HCT116 (cell line): ENCODE results near the gene CGB1. TPM values are rescaled to one million over a fixed set of nuclear protein-coding genes. Genes with fewer than 3 reads are reported as not detected.
"Not testable (repeated sequence)": the region's sequence is repeated elsewhere in the genome, so short reads cannot be mapped to it uniquely, and the experiment has no call there.

ENCODE experiments used
- ATAC-seq: fragments of 200-7000 bp; cut with Tn5 transposase; 2 replicates; pipeline ENCODE4 v1.9.1; 2020; ENCODE audit warnings: mild to moderate bottlenecking, moderate library complexity
- BruUV-seq: library from RNA; stranded (reverse); fragments of 400-500 nt; replicated peaks from 2 replicates; lab custom pipeline; 2021; lab: Mats Ljungman, UMichigan
- CTCF ChIA-PET: fragments of 300-600 bp; sonication (Branson Sonifier 250); formaldehyde crosslinking; loops from one replicate; lab custom pipeline; 2021; ENCODE audit warnings: antibody characterized with exemption; lab: Charles Lee
- POLR2A ChIA-PET: fragments of 300-600, 350-600 bp; sonication (Branson Sonifier 250); formaldehyde crosslinking; loops from one replicate; lab custom pipeline; 2021; ENCODE audit warnings: antibody characterized with exemption; lab: Charles Lee
- RAD21 ChIA-PET, 2 experiments: fragments of 300-600 bp; sonication (Branson Sonifier 250); formaldehyde crosslinking; loops; one replicate each; lab custom pipeline; 2023; ENCODE audit warnings: low total read pairs in 2 of 2; ENCODE audit not compliant: uncharacterized antibody in 2 of 2, unreplicated experiment in 2 of 2, low non-redundant PET in 1 of 2; lab: Charles Lee
- DNase-seq: peaks from one replicate; pipeline ENCODE4 v3.0.0-alpha.2; 2010; ENCODE audit warnings: low read depth, low spot score
- H2AFZ ChIP-seq: fragments of 200-600 bp; shearing (Covaris generic), sonication (generic); 2 replicates; pipeline ENCODE4 v1.6.1; 2017; ENCODE audit warnings: low read depth, mixed run types, mixed read lengths, antibody characterized with exemption, low read length; ENCODE audit not compliant: poor library complexity, severe bottlenecking
- H3K27ac ChIP-seq: 2 replicates; pipeline ENCODE4 v1.5.1; 2012; ENCODE audit warnings: low read depth, low read length
- H3K27me3 ChIP-seq: fragments of 200-600 bp; sonication (generic); 2 replicates; pipeline ENCODE4 v1.6.1; 2016; ENCODE audit warnings: mixed run types, low read length, mixed read lengths; ENCODE audit not compliant: insufficient read depth
- H3K36me3 ChIP-seq, 2 experiments: fragments of 200-500 bp in 1 of 2; fragments of 200-600 bp in 1 of 2; sonication (Bioruptor generic) in 1 of 2; sonication (generic) in 1 of 2; 2 replicates each; pipeline versions ENCODE4 v1.5.1 to v1.6.1; 2014 to 2016; ENCODE audit warnings: low read length in 2 of 2, inconsistent platforms in 1 of 2, mixed read lengths in 1 of 2, mixed run types in 1 of 2; ENCODE audit not compliant: insufficient read depth in 2 of 2, control insufficient read depth in 1 of 2
- H3K4me1 ChIP-seq, 2 experiments: fragments of 200-600 bp in 1 of 2; sonication (generic) in 1 of 2; 2 replicates each; pipeline versions ENCODE4 v1.5.1 to v1.6.1; 2012 to 2017; ENCODE audit warnings: low read length in 2 of 2, inconsistent platforms in 1 of 2, mild to moderate bottlenecking in 1 of 2, mixed read lengths in 1 of 2, mixed run types in 1 of 2, moderate library complexity in 1 of 2; ENCODE audit not compliant: insufficient read depth in 2 of 2, control insufficient read depth in 1 of 2
- H3K4me2 ChIP-seq: fragments of 200-600 bp; sonication (generic); 2 replicates; pipeline ENCODE4 v1.6.1; 2017; ENCODE audit warnings: mixed run types, low read length, mixed read lengths
- H3K4me3 ChIP-seq, 2 experiments: fragments of 200-600 bp in 1 of 2; sonication (generic) in 1 of 2; replicated peaks in 1 of 2; 2 replicates each; pipeline ENCODE4 v1.5.1; 2011 to 2016; ENCODE audit warnings: low read length in 2 of 2, control low read depth in 1 of 2, low read depth in 1 of 2, mild to moderate bottlenecking in 1 of 2, mixed read lengths in 1 of 2, mixed run types in 1 of 2
- H3K79me2 ChIP-seq: fragments of 200-600 bp; sonication (generic); 2 replicates; pipeline ENCODE4 v1.6.1; 2017; ENCODE audit warnings: mild to moderate bottlenecking, mixed run types, low read length, moderate library complexity, mixed read lengths; ENCODE audit not compliant: insufficient read depth
- H3K9ac ChIP-seq: fragments of 200-600 bp; sonication (generic); 2 replicates; pipeline ENCODE4 v1.6.1; 2016; ENCODE audit warnings: low read length, mixed read lengths
- H3K9me2 ChIP-seq: fragments of 200-600 bp; sonication (generic), shearing (Covaris generic); 2 replicates; pipeline ENCODE4 v1.6.1; 2017; ENCODE audit warnings: mixed run types, mild to moderate bottlenecking, moderate library complexity; ENCODE audit not compliant: insufficient read depth
- H3K9me3 ChIP-seq, 2 experiments: fragments of 200-500 bp in 1 of 2; fragments of 200-600 bp in 1 of 2; sonication (Bioruptor generic) in 1 of 2; sonication (generic) in 1 of 2; 2 replicates each; pipeline ENCODE4 v1.6.1; 2014 to 2017; ENCODE audit warnings: low read length in 2 of 2, mixed read lengths in 2 of 2, inconsistent platforms in 1 of 2, low read depth in 1 of 2, mild to moderate bottlenecking in 1 of 2, mixed run types in 1 of 2, moderate library complexity in 1 of 2; ENCODE audit not compliant: control insufficient read depth in 1 of 2, insufficient read depth in 1 of 2
- H4K20me1 ChIP-seq: fragments of 200-600 bp; sonication (generic), shearing (Covaris generic); 2 replicates; pipeline ENCODE4 v1.6.1; 2017; ENCODE audit warnings: mixed run types, mild to moderate bottlenecking, moderate library complexity; ENCODE audit not compliant: insufficient read depth
- CEBPB ChIP-seq: IDR thresholded peaks from 2 replicates; pipeline ENCODE4 v1.6.1; 2012; ENCODE audit warnings: low read depth
- EZH2phosphoT487 ChIP-seq: fragments of 200-600 bp; IDR thresholded peaks from 2 replicates; pipeline ENCODE4 v1.6.1; 2018; ENCODE audit warnings: antibody characterized with exemption, borderline replicate concordance
- MAX ChIP-seq: IDR thresholded peaks from 2 replicates; pipeline ENCODE4 v1.6.1; 2012
- POLR2A ChIP-seq: IDR thresholded peaks from 2 replicates; pipeline ENCODE4 v1.7.0; 2011; ENCODE audit warnings: borderline replicate concordance; ENCODE audit not compliant: insufficient read depth, insufficient read length; ENCODE audit errors: extremely low read depth
- REST ChIP-seq: IDR thresholded peaks from 2 replicates; pipeline ENCODE4 v1.6.1; 2012; ENCODE audit warnings: low read depth
- ZFX ChIP-seq: fragments of 450-650 bp; IDR thresholded peaks from 2 replicates; pipeline ENCODE4 v1.6.1; 2017
- ZNF274 ChIP-seq: fragments of 200-500 bp; sonication (Bioruptor generic); IDR thresholded peaks from 2 replicates; pipeline ENCODE4 v1.6.1; 2014; ENCODE audit warnings: mild to moderate bottlenecking, low read depth, low read length, inconsistent platforms
- intact Hi-C: fragments of 100-400 bp; cut with micrococcal nuclease; formaldehyde crosslinking; loops from 2 replicates; pipeline ENCODE4 v1.10.0; 2022
- total RNA-seq: library from RNA; stranded (reverse); gene quantifications from one replicate; pipeline ENCODE4 v1.2.1, GENCODE V29; 2021; ENCODE audit not compliant: unreplicated experiment

CGB1 gene
- total RNA-seq, 1 experiment from 2014 or later: 0.76 TPM

GRCh38 chr19:49043548-49043947 lies 6.9 kb upstream of the CGB1 start, which contains the start of gene CGB5:
Gene CGB5, plus strand, starts transcription at chr19:49043848. Its CDS starts 362 bp downstream, at chr19:49044210.
- H3K4me3 ChIP-seq, H3K27me3 ChIP-seq, H3K9me2 ChIP-seq, BruUV-seq, H4K20me1 ChIP-seq, H3K79me2 ChIP-seq, RAD21 ChIA-PET, intact Hi-C loops, ATAC-seq, POLR2A ChIA-PET, CTCF ChIA-PET, H3K36me3 ChIP-seq, H3K9ac ChIP-seq, H2AFZ ChIP-seq, H3K9me3 ChIP-seq, DNase-seq: not testable (repeated sequence)
- peak within 1 kb of the TSS; percentile 70 for H3K4me2 ChIP-seq
- H3K27ac ChIP-seq: peak within 1 kb of the TSS; percentile 31; the same call in 1 of the 2 replicates
- H3K4me1 ChIP-seq: peaks cover 19 to 38% of the 10 kb centered on the region in 2 experiments

- BruUV-seq, DNase-seq, H3K9me2 ChIP-seq, H4K20me1 ChIP-seq, H3K36me3 ChIP-seq, H3K4me3 ChIP-seq, H3K27me3 ChIP-seq, CTCF ChIA-PET, H3K79me2 ChIP-seq, H3K9me3 ChIP-seq, RAD21 ChIA-PET, ATAC-seq, intact Hi-C loops, H2AFZ ChIP-seq: not testable (repeated sequence)
- H3K4me2 ChIP-seq: peak overlapping the region; percentile 70
- peak overlapping the region; percentile 31; the same call in 1 of the 2 replicates for H3K27ac ChIP-seq
- POLR2A ChIA-PET: interaction anchor here (0.6 kb wide), 1 partner anchor 436 kb away, joined by 3 read pairs; no protein-coding TSS in a partner anchor
- peak overlapping the region; percentile 45 for H3K9ac ChIP-seq
- H3K4me1 ChIP-seq: peaks cover 25 to 45% of the 10 kb centered on the region in 2 experiments
Observed at GRCh38 chr19:49042666-49043065, 6.0 kb upstream of the CGB1 start.

GRCh38 chr19:49042177-49042576 lies 5.5 kb upstream of the CGB1 start:
- H3K4me1 ChIP-seq: peaks cover 25 to 45% of the 10 kb centered on the region in 2 experiments
- no peaks in the 10 kb centered on the region for H3K36me3 ChIP-seq
- peak; percentile 68 for ATAC-seq
- H3K9ac ChIP-seq: peak overlapping the region; percentile 45
- H3K4me3 ChIP-seq: no peak overlapping the region
- no peak overlapping the region for H2AFZ ChIP-seq
- H3K27me3 ChIP-seq: no peaks in the 10 kb centered on the region
- CTCF ChIA-PET: no interaction called here
- intact Hi-C loops: no loop called here
- POLR2A ChIA-PET: interaction anchor here (0.6 kb wide), 1 partner anchor 437 kb away, joined by 3 read pairs; no protein-coding TSS in a partner anchor
- no peaks in the 10 kb centered on the region for H3K9me3 ChIP-seq
- peak overlapping the region; percentile 70 for H3K4me2 ChIP-seq
- H3K79me2 ChIP-seq: no peaks in the 10 kb centered on the region
- no peaks in the 10 kb centered on the region for H3K9me2 ChIP-seq
- H3K27ac ChIP-seq: peak overlapping the region; percentile 31
- no peak for DNase-seq
- RAD21 ChIA-PET: no interaction called here
- H4K20me1 ChIP-seq: no peaks in the 10 kb centered on the region
- BruUV-seq: no TSS peak
- TF ChIP-seq ZFX: no peak
- no peak for TF ChIP-seq ZNF274
- no peak for TF ChIP-seq REST
- no peak for TF ChIP-seq CEBPB
- TF ChIP-seq MAX: peak; percentile 59
- no peak for TF ChIP-seq EZH2phosphoT487
- no peak for TF ChIP-seq POLR2A
